ENCODE measurements around the gene BAZ2B.
"Not testable (repeated sequence)": the region's sequence is repeated elsewhere in the genome, so short reads cannot be mapped to it uniquely, and the experiment has no call there.

The BAZ2B gene

GRCh38 chr2:159399716-159400415 is 216.5 kb downstream of the BAZ2B start:
- DNase-seq = no peak

DNA sequence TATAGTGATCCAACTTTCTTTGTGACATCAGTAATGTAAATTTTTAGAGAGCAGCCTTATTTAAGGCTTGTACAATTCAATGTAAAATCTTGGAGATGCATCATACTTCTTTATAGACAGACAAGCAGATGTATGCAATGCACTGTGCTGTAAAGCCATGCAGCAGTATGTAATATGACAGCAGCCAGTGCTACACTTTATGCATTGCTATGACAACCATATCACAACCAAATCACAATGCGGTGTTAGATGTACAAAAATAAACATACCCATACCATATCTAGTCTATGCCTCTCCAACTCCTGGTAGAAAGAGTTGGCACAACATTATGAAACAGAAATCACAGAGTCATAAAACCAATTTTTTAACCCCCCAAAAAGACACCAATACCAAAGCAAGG is 219.5 kb downstream of the BAZ2B start:
- DNase-seq = no peak

GRCh38 chr2:159382447-159383028 is 233.8 kb downstream of the BAZ2B start:
- no peak for DNase-seq

- no peak for DNase-seq
Measured at GRCh38 chr2:159381574-159381973, 234.8 kb downstream of the BAZ2B start.

DNA sequence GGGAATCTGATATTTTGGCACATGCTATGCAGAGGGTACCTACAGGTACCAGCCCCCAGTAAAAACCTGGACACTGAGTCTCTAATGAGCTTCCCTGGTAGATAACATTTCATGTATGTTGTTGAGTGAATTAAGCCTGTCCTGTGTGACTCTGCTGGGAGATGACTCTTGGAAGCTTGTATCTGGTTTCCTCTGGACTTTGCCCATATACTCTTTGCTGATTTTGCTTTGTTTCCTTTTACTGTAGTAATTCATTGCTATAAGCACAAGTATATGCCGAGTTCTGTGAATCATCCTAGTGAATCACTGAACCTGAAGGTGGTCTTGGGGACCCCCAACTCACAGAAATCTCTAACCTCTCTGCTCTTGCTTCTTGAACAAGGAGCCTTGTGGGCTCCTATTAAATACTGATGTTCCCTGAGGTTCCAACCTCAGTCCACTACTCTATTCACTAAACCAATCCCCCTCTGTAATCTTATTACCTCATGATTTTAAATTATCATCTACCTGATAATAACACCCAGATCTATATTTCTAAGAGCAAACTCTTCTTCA is 235.6 kb downstream of the BAZ2B start:
- DNase-seq = no peak

DNA sequence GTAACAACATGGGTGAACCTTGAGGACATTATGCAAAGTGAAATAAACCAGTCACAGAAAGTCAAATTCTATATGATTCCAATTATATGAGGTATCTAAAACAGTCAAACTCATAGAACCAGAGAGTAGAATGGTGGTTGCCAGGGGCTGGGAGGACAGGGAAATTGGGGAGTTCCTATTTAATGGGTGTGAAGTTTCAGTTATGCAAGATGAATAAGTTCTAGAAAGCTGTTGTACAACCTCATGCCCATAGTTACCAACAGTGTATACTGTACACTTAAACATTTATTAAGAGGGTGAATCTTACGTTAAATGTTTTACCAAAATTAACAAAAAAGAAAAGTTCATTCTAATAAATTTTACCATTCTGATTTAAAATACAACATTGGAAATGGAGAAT is 237.2 kb downstream of the BAZ2B start:
- DNase-seq = no peak

GRCh38 chr2:159375241-159375640 is 241.1 kb downstream of the BAZ2B start:
- DNase-seq = no peak

DNA sequence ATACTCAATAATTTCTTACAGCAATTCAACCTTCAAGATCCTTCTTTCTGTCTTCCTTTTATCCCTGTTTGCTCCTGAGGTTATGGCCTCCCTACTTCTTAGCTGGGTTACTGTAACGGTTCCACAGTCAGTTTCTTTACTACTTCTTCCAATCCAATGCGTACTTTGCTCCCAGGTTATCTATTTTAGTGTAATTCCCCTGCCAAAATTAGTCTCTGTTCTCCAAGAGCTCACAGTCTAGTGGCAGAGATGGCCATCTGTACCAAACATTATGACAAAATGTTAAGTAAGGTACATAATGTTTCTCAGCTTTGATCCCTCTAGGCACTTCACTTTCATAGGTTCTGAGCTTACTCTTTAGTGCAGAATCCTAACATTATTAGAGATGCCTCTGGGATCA is 244.8 kb downstream of the BAZ2B start:
- no peak for DNase-seq

DNA sequence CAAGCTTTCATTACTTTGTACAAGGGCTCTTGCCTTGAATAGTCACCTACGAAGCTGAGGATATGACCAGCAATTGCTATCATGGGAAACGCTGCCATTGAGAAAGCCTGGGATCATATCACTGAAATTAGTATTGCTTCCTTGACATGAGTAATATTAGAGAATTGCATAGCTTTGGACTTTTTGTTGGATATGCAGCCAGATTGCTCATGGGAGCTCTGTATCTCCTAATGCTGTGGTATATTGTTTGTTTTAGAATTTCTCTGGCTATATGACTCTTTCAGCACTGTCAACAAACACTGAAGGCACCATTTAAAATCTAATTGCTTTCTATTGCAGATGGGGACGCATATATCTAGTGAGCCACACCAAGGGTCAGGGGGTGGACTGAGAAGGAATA is 249.8 kb downstream of the BAZ2B start:
- DNase-seq = no peak

- no peak for DNase-seq
Measured at GRCh38 chr2:159362816-159363251, 253.5 kb downstream of the BAZ2B start.

DNA sequence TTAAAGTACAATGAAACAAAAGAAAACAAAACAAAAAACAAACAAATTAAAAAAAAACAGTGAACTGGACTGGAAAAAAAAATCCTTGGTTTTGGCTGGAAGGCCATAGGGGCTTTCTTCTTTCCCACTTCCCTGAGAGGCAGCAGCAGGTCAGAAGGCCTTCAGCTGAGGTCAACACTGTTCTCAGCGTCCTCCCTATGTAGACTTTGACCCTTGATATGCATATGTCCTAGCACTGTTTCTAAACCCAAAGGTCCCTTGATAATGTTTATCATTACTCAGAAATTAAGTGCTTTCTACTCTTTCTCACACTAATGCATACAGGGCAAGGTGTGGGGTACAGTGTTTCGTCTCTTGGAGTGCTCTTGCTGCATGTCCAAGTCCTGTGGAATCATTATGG is 254.3 kb downstream of the BAZ2B start:
- no peak for DNase-seq

- not testable (repeated sequence) for DNase-seq
Measured at GRCh38 chr2:159361603-159362002, 254.7 kb downstream of the BAZ2B start.

DNA sequence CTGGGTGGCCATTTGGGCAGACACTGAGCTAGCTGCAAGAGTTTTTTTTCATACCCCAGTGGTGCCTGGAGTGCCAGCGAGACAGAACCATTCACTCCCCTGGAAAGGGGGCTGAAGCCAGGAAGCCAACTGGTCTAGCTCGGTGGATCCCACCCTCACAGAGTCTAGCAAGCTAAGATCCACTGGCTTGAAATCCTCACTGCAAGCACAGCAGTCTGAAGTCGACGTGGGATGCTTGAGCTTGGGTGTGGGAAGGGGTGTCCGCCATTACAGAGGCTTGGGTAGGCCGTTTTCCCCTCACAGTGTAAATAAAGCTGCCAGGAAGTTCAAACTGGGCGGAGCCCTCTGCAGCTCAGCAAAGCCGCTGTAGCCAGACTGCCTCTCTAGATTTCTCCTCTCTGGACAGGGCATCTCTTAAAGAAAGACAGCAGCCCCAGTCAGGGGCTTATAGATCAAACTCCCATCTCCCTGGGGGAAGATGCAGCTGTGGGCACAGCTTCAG is 260.2 kb downstream of the BAZ2B start:
- DNase-seq = no peak

DNA sequence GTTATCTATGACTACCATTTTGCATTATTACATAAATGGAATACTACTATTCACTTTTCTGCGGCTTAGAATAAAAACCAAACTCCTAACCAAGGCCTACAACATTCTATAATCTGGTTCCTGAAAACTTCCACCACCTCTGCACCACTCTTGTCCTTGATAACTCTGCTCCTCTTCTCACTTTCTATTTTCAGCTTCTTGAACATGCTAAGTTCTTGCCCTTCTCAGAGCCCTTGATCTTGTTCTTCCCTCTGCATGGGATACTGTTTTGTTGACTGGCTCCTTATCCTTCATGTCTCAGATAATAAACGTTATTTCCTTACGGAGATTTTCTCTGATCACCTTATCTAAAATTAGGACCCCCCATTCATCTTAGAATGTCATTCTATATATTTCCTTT is 264.4 kb downstream of the BAZ2B start:
- DNase-seq = no peak

- no peak for DNase-seq
Measured at GRCh38 chr2:159349674-159350299, 266.6 kb downstream of the BAZ2B start.

- no peak for DNase-seq
Measured at GRCh38 chr2:159326569-159327255, 289.6 kb downstream of the BAZ2B start.

- DNase-seq = no peak
Measured at GRCh38 chr2:159322419-159322818, 293.9 kb downstream of the BAZ2B start.

DNA sequence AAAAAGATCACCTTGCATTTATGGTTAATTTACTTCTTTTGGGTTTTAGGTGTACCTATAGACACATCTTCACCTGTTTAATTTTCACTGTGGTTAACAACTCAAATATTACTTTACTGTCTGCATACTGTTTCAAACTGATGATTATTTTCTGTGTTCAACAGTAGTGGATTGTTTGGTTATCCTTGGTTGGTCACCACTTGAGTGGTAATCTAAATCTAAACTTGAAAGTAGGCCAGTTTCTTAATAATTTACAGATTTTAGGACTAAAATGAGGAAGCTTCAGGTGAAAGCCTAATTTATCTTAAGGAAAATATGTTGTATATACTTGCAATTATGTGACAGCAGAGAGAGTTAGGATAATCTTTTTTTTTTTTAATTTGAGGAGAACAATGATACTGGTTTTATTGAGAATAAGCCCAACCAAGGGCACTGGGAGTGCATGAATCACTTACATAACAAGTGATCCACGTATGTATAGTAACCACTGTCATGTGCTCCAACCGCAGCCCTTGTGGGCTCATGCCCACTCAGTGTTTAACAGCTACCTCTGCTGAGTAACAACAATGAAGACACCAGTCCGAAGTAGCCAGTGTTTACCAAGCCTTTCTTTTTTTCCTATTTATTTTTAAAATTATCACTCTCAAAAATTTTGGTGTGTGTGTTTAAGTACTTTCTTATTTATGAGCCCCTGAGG is 298.8 kb downstream of the BAZ2B start:
- no peak for DNase-seq

DNA sequence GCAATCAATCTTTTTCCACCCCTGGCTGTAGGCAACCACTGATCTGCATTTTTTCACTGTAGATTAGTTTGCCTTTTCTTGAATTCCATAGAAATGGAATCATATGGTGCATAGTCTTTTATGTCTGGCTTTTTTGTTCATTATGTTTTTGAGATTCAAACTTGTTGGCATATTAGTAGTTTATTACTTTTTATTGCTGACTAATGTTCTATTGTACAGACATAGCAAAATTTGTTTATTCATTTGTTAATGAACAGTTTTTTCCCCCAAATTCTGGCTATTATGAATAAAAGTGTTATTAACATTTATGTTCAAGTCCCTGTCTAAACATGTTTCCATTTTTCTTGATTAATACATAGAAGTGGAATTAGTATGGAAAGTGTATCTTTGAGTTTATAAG is 308.4 kb downstream of the BAZ2B start:
- DNase-seq = no peak

GRCh38 chr2:159300586-159300985 is 315.8 kb downstream of the BAZ2B start:
- no peak for DNase-seq

GRCh38 chr2:159298967-159299366 is 317.4 kb downstream of the BAZ2B start:
- DNase-seq = no peak

DNA sequence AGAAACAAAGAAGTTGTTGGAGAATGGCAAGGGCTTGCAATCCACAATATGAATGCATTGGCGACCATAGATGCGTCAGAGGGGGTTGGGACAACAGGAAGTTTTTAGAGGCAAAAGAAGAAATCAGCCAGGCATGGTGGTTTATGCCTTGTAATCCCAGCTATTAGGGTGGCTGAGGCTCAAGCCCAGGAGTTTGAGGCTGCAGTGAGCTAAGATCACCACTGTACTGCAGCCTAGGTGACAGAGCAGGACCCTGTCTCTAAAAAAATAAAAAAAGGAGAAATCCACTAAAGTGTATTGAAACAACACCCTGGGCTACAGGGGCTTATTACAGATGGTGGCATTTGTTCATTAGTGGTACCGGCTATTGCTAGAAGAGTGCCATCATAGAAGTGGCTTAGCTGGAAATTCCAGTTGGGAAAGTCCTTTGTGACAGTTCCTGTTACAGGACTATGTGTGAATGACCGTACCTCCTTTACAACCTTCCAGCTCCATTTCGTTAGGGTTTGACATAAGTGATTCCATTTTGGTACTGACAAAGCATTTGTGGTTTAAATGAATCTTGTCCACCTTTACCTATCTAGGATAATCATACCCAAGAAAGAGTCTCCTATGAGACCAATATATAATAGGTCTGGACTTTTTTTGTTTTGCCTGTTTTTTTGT is 319.2 kb downstream of the BAZ2B start:
- no peak for DNase-seq

Measured in activated CD4-positive, alpha-beta T cell treated with anti-CD3 and anti-CD28 coated beads for 4 hours (primary cell).